ENCODE results near the gene SMG6. TPM values are rescaled to one million over a fixed set of nuclear protein-coding genes. Genes with fewer than 3 reads are reported as not detected.

Gene SMG6
- total and polyA plus RNA-seq, 2 of the 4 experiments (the other 2 are of a cell fraction) = 16.3 to 30.3 TPM

DNA sequence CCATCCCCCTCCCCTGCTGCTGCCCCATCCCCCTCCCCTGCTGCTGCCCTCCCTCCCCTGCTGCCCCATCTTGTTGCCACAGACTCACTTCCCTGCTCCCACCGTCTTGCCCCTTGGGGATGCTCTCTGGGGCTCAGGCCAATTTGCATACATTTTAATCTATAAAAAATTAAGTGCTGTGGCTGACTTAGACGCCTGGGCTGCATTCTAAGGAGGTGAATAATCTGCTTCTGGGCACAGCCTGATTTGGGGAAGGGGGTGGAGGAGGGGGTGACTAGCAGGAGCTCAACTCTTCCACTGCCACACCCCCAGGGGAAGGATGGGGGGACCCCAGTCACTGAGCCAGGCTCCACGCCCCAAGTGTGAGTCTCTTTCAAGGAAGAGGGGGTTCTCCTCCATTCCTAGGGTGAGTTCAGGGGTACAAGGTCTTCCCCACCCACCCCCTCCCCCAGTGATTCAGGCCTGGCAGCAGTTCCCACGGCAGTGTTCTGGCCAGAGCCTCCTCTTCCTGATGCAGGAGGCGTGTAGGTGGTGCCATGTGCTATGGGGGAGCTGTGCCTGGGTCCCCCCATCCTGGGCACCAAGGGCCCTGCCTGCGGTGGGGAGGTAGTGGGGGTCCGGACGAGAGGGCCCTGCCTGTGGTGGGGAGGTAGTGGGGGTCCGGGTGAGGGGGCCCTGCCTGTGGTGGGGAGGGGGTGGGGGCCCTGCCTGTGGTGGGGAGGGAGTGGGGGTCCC is 268.6 kb downstream of the SMG6 start:
- H3K79me1 ChIP-seq (ENCODE audit: low read depth in 1 of 2, low read length in 2 of 2) = peaks cover 17 to 44% of the 10 kb centered on the region in 2 experiments
- H3K9me1 ChIP-seq (ENCODE audit: insufficient read depth, low read length) = peaks cover 16% of the 10 kb centered on the region
- peak overlapping the region; percentile 70; the same call in 1 of the 2 replicates for H3K23ac ChIP-seq (ENCODE audit: low read depth, low read length)
- H3K4me3 ChIP-seq (ENCODE audit: insufficient read depth, low read depth, low read length) = no peak overlapping the region
- no peak overlapping the region for H3K56ac ChIP-seq (ENCODE audit: extremely low read depth, insufficient read depth, low read length)
- H3K27me3 ChIP-seq (ENCODE audit: control insufficient read depth, insufficient read depth, low read length) = no peaks in the 10 kb centered on the region
- peak overlapping the region; percentile 60; the same call in 1 of the 2 replicates for H2BK20ac ChIP-seq (ENCODE audit: low read depth, low read length)
- peak; percentile 56 for DNase-seq
- in situ Hi-C loops (cut with MboI; ENCODE audit: low sequenced_read_pairs) (loop anchor here (25.0 kb wide), 1 partner anchor 323 kb away; the partner anchor contains the start of genes TLCD2 and WDR81), dilution Hi-C loops (cut with HindIII; ENCODE audit: low sequenced_read_pairs, unreplicated experiment) (no loop called here), intact Hi-C loops (cut with micrococcal nuclease) (loop anchor here (5.0 kb wide), 1 partner anchor 458 kb away; no protein-coding TSS in a partner anchor)
- H2AK9ac ChIP-seq (replicated peaks; ENCODE audit: low read depth, low read length, poor library complexity) = peak overlapping the region; percentile 87
- CTCF ChIA-PET = interaction anchor here (0.7 kb wide), 1 partner anchor 891 kb away, joined by 3 read pairs; no protein-coding TSS in a partner anchor
- H3K4me2 ChIP-seq (ENCODE audit: low read depth, low read length) = peak overlapping the region; percentile 27; the same call in 1 of the 2 replicates
- H2AK5ac ChIP-seq (ENCODE audit: low read depth, low read length) = peak overlapping the region; percentile 95
- peak overlapping the region in 1 of 2 experiments; percentile 57; a peak in 1 of 4 replicates for H4K8ac ChIP-seq (ENCODE audit: low read depth in 2 of 2, low read length in 2 of 2)
- H3K36me3 ChIP-seq (ENCODE audit: control insufficient read depth, insufficient read depth, low read length) = peaks cover 32% of the 10 kb centered on the region
- peak overlapping the region; percentile 76; the same call in 1 of the 2 replicates for H4K91ac ChIP-seq (ENCODE audit: insufficient read depth, low read depth, low read length)
- H3K18ac ChIP-seq (ENCODE audit: low read depth, low read length) = peak overlapping the region; percentile 77; the same call in 1 of the 2 replicates
- BruUV-seq (replicated peaks) = no TSS peak
- peak; percentile 33 for ATAC-seq (ENCODE audit: low read depth)
- H2BK5ac ChIP-seq (ENCODE audit: low read depth, low read length, poor library complexity, severe bottlenecking) = peak overlapping the region; percentile 47
- H3K4ac ChIP-seq (ENCODE audit: low read depth, low read length) = peak overlapping the region; percentile 63
- peak overlapping the region; percentile 81 for H2BK120ac ChIP-seq (ENCODE audit: low read depth, low read length)
- no peaks in the 10 kb centered on the region for H3K9me3 ChIP-seq (ENCODE audit: control insufficient read depth, insufficient read depth, low read length)
- peak overlapping the region; percentile 64 for H3K27ac ChIP-seq (ENCODE audit: insufficient read depth, low read length)
- peaks cover 17% of the 10 kb centered on the region for H3K4me1 ChIP-seq (ENCODE audit: control insufficient read depth, insufficient read depth, low read length)
- POLR2A ChIA-PET (ENCODE audit: unreplicated experiment) = no interaction called here
- no peak for TF ChIP-seq POLR2A (IDR thresholded peaks at IDR 0.05; ENCODE audit: low read depth, low read length)
- TF ChIP-seq BHLHE40 (IDR thresholded peaks at IDR 0.05; ENCODE audit: low read depth, low read length) = no peak
- TF ChIP-seq RAD21 (IDR thresholded peaks at IDR 0.05; ENCODE audit: low read length) = no peak
- TF ChIP-seq CEBPB (IDR thresholded peaks at IDR 0.05; ENCODE audit: low read depth, low read length) = no peak
- no peak overlapping the region for H2AFZ ChIP-seq (replicated peaks; ENCODE audit: low read length, poor library complexity)
- WGBS, 2 experiments (ENCODE audit: extremely low coverage in 2 of 2, insufficient read length in 1 of 2) = no CpG with 5 or more reads among the region's 9 CpGs
- no peak overlapping the region; the same call in 1 of the 2 replicates for H4K5ac ChIP-seq (ENCODE audit: low read depth, low read length)
- no peak overlapping the region for H3K9ac ChIP-seq (ENCODE audit: low read depth, low read length)
- peak overlapping the region; percentile 63; the same call in 1 of the 3 replicates for H2BK15ac ChIP-seq (ENCODE audit: low read depth, low read length)
- no peak overlapping the region for H3K14ac ChIP-seq (replicated peaks; ENCODE audit: low read depth, low read length)
- H4K20me1 ChIP-seq (ENCODE audit: insufficient read depth, low read length) = peaks cover 3% of the 10 kb centered on the region; the same call in 1 of the 2 replicates
